MCF 10A (cell line): ENCODE data around the gene NKTR. TPM values are rescaled to one million over a fixed set of nuclear protein-coding genes. Genes with fewer than 3 reads are reported as not detected.
A peak's percentile ranks its signal among the peaks of the same experiment; 100 is the strongest.

Experiments
- BruUV-seq: library from RNA; stranded (reverse); fragments of 400-500 nt; replicated peaks from 2 replicates; lab custom pipeline; 2021; lab: Mats Ljungman, UMichigan
- CTCF ChIA-PET: fragments of 300-600 bp; sonication (Branson Sonifier 250); formaldehyde crosslinking; extraction: SDS; loops from one replicate; lab custom pipeline; 2021; ENCODE audit warnings: antibody characterized with exemption, inconsistent platforms; lab: Yijun Ruan, JAX
- POLR2A ChIA-PET: fragments of 300-600, 350-650 bp; sonication (Branson Sonifier 250); formaldehyde crosslinking; extraction: SDS; loops from one replicate; lab custom pipeline; 2020; ENCODE audit warnings: antibody characterized with exemption, inconsistent platforms; lab: Yijun Ruan, JAX
- DNase-seq: peaks from one replicate; pipeline ENCODE4 v3.0.0-alpha.2; 2018; ENCODE audit not compliant: unreplicated experiment
- H3K27ac Mint-ChIP-seq: one replicate; pipeline ENCODE4 v1.8.0; 2022; ENCODE audit warnings: mild to moderate bottlenecking, low read depth, mixed read lengths; ENCODE audit not compliant: unreplicated experiment
- H3K27me3 Mint-ChIP-seq: one replicate; pipeline ENCODE4 v1.8.0; 2022; ENCODE audit warnings: mixed read lengths; ENCODE audit not compliant: insufficient read depth, unreplicated experiment
- H3K36me3 Mint-ChIP-seq: one replicate; pipeline ENCODE4 v1.8.0; 2022; ENCODE audit warnings: mild to moderate bottlenecking, moderate library complexity, mixed read lengths; ENCODE audit not compliant: insufficient read depth, unreplicated experiment
- H3K4me1 Mint-ChIP-seq: one replicate; pipeline ENCODE4 v1.8.0; 2022; ENCODE audit warnings: mixed read lengths; ENCODE audit not compliant: insufficient read depth, unreplicated experiment
- H3K4me3 Mint-ChIP-seq: one replicate; pipeline ENCODE4 v1.8.0; 2022; ENCODE audit warnings: mild to moderate bottlenecking, moderate library complexity, mixed read lengths; ENCODE audit not compliant: unreplicated experiment
- H3K9me3 Mint-ChIP-seq: one replicate; pipeline ENCODE4 v1.8.0; 2022; ENCODE audit warnings: mixed read lengths; ENCODE audit not compliant: unreplicated experiment
- intact Hi-C: fragments of 100-400 bp; cut with micrococcal nuclease; formaldehyde crosslinking; loops from 2 replicates; pipeline ENCODE4 v1.14.1; 2022
- total RNA-seq: library from RNA; stranded (reverse); gene quantifications from 2 replicates; pipeline ENCODE4 v1.2.3, GENCODE V29; 2022
- TF ChIP-seq, protein P1 (sequence below): fragments of 200-600 bp; IDR thresholded peaks from one replicate; pipeline ENCODE4 v1.8.0; 2022; ENCODE audit warnings: antibody characterized with exemption, mild to moderate bottlenecking; ENCODE audit not compliant: unreplicated experiment

Gene NKTR
- total RNA-seq, 1 experiment from 2014 or later = 63.5 TPM

DNA sequence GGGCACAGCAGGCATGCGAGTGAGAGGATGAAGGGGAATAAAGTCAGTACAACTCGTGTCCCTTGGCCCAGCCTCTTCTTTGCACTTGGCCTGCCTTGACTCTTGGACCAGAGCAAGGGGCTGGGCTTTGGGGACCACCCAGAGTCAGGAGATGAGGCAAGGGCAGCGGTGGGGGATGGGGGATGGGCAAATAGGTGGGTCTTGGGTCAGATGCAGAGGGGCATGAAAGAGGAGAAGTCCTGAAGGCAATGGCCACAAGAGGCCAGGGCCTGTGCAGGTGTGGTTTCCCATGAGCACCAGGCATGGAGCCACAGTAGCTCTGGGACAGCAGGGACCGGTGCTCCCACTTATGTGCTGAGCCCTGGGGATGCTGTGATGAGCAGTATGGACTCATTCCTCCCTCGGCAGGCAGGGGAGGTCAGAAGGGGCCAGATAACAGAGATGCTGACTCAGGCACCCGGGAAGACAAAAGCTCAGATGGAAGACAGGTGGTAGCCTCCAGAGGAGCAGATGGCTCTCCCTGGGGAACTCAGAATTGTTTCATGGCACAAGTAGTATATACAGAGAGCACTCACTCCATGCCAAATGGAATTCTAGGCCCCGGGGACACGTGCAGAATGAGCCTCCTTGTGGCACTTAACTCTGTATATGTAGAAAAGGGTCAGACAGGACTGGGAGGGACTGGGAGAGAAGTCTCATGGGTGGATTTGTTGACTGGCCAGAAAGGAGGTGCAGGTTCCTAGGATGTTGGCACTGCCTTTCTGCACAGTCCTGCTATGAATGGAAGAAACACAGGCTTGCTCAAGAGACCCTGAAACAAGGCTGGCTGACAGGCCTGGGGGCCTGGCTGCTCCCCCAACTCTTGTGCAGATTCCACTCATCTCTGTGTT lies 67.3 kb downstream of the NKTR start:
- Mint-ChIP-seq H3K9me3 (no peaks in the 10 kb centered on the region), H3K4me3 (no peak overlapping the region), H3K36me3 (peaks cover 7% of the 10 kb centered on the region), H3K27me3 (no peaks in the 10 kb centered on the region), H3K4me1 (no peaks in the 10 kb centered on the region), H3K27ac (no peak overlapping the region)
- intact Hi-C loops = no loop called here
- TF ChIP-seq, protein P1, sequence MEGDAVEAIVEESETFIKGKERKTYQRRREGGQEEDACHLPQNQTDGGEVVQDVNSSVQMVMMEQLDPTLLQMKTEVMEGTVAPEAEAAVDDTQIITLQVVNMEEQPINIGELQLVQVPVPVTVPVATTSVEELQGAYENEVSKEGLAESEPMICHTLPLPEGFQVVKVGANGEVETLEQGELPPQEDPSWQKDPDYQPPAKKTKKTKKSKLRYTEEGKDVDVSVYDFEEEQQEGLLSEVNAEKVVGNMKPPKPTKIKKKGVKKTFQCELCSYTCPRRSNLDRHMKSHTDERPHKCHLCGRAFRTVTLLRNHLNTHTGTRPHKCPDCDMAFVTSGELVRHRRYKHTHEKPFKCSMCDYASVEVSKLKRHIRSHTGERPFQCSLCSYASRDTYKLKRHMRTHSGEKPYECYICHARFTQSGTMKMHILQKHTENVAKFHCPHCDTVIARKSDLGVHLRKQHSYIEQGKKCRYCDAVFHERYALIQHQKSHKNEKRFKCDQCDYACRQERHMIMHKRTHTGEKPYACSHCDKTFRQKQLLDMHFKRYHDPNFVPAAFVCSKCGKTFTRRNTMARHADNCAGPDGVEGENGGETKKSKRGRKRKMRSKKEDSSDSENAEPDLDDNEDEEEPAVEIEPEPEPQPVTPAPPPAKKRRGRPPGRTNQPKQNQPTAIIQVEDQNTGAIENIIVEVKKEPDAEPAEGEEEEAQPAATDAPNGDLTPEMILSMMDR = no peak
- ChIA-PET CTCF (interaction anchor here (0.6 kb wide), 1 partner anchor 87 kb away, joined by 3 read pairs; no protein-coding TSS in a partner anchor), POLR2A (interaction anchor here (0.7 to 2.9 kb wide), 5 partner anchors 13 to 171 kb away, joined by 3 to 13 read pairs (median 4); partner anchors contain the start of gene KLHL40)
- DNase-seq = no peak
- BruUV-seq = no TSS peak

DNA sequence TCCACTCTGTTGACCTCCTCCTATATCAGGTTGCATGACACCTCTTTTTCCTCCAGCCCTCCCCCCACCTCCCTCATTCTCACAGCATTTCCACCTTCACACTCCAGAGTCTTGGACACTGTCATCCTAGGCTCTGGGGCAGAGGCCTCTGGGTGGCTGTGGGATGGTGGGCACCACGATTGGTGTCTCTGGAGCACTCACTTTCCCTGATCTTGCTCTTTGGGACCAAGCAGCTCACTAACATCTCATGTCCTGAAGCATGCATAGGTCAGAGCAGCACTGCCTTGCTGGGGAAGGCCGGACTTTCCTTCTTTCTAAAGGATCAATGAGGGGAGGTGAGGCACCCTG lies 67.9 kb downstream of the NKTR start:
- no TSS peak for BruUV-seq
- CTCF ChIA-PET = interaction anchor here (0.6 kb wide), 1 partner anchor 86 kb away, joined by 3 read pairs; no protein-coding TSS in a partner anchor

DNA sequence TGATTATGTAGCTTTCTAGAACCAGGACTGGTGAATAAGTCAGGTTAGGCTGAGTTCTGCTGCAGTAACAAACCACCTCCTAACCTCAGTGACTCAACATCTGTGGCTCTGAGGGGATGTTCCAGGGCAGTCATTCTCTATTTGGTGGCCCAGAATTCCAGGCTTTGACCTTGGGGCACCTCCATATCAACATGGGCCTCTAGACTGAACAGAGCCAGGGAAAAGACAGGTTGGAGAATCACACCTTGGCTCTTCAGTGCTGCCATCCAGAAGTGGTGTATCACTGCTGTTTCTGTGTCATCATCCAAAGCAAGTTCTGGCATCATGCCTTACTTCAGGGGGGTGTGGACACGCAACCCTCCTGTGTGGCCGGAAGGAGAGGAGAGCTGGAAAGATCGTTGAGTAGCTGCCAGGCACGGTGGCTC lies 68.3 kb downstream of the NKTR start:
- Mint-ChIP-seq H3K4me3 (no peak overlapping the region), H3K36me3 (peaks cover 7% of the 10 kb centered on the region), H3K27ac (no peak overlapping the region), H3K27me3 (no peaks in the 10 kb centered on the region), H3K9me3 (no peaks in the 10 kb centered on the region), H3K4me1 (no peaks in the 10 kb centered on the region)
- intact Hi-C loops = no loop called here
- TF ChIP-seq, protein P1 = no peak
- peak; percentile 76 for DNase-seq
- ChIA-PET POLR2A (interaction anchor here (1.1 to 1.3 kb wide), 3 partner anchors 17 to 68 kb away, joined by 3 to 4 read pairs (median 4); partner anchors contain the start of gene NKTR), CTCF (no interaction called here)
- no TSS peak for BruUV-seq

More for the DNA sequence above, 67.9 kb downstream of the NKTR start:
- Mint-ChIP-seq H3K36me3 (peaks cover 7% of the 10 kb centered on the region), H3K9me3 (no peaks in the 10 kb centered on the region), H3K4me1 (no peaks in the 10 kb centered on the region), H3K27me3 (no peaks in the 10 kb centered on the region), H3K4me3 (no peak overlapping the region), H3K27ac (no peak overlapping the region)
- POLR2A ChIA-PET = interaction anchor here (1.1 to 1.3 kb wide), 2 partner anchors 16 to 44 kb away, joined by 3 to 4 read pairs; no protein-coding TSS in a partner anchor
- TF ChIP-seq, protein P1 = no peak
- DNase-seq = no peak
- intact Hi-C loops = no loop called here

DNA sequence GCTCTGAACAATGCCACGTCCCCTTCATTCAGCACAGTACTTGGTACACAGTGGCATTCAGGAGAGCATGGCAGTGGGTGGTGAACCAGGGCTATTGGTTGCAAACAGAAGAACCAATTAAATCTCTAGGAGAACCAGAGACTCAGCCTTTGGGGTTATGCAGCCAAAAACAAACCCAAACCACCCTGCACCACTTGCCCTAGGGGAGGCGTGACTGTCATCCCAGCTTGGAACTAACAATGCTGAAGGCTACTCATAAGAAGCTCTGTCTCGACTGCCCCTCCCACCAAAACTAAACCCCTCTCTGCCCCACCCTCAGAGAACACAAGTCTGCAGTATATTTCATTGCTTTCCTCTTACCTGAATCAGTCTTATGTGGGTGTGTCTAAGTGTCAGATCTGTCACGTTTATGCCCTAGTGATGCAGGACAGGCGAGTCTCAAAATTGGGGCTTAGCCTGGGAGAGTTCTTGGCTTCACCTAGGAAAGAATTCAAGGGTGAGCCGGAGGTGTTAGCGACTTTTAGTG lies 69.6 kb downstream of the NKTR start:
- Mint-ChIP-seq H3K36me3 (peaks cover 7% of the 10 kb centered on the region), H3K27me3 (no peaks in the 10 kb centered on the region), H3K4me1 (peaks cover 6% of the 10 kb centered on the region), H3K27ac (no peak overlapping the region), H3K9me3 (no peaks in the 10 kb centered on the region), H3K4me3 (no peak overlapping the region)
- no TSS peak for BruUV-seq
- intact Hi-C loops = no loop called here
- TF ChIP-seq, protein P1 = no peak
- ChIA-PET POLR2A (interaction anchor here (1.1 to 1.5 kb wide), 2 partner anchors 9 to 12 kb away, joined by 3 to 4 read pairs; no protein-coding TSS in a partner anchor), CTCF (interaction anchor here (0.6 to 1.0 kb wide), 2 partner anchors 18 to 78 kb away, joined by 3 read pairs; no protein-coding TSS in a partner anchor)
- no peak for DNase-seq
